ENCODE results near the gene RILPL2. TPM values are rescaled to one million over a fixed set of nuclear protein-coding genes. Genes with fewer than 3 reads are reported as not detected.

Gene RILPL2
- polyA plus RNA-seq, 3 donors, result 19.3 to 25.1 (median 21.0) TPM

DNA sequence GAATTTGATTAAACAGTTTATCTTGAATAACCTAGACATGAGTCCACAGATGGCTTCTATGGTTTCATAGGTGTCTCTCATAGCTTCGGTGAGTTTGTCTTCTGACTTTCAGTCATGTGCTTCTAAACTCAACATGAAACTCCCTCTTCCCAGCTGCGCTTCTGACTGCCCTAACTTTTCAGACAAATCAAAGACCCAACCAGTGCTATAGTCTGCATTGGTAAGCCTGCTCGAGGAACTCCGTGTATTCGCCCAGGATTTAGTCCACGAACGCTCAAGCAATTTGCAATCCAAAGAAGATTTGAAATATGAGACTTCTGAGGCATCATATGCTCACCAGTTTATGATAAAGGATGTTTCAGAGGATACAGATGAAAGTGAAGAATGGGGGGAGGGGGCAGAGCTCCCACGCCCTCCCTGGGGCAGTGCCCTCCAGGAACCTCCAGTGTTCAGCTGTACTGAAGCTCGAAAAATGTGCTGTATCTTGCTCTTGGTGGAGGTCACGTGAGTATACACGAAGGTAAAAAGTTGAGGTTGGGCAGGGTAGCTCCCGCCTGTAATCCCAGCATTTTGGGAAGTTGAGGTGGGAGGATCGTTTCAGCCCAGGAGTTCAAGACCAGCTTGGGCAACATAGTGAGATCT is 5.2 kb upstream of the RILPL2 start:
- H3K9me3 ChIP-seq (replicated peaks in 1 of 2; ENCODE audit: control insufficient read depth in 1 of 2, insufficient read depth in 1 of 2, low read length in 2 of 2), result no peaks in the 10 kb centered on the region
- no peaks in the 10 kb centered on the region for H3K9me3 Mint-ChIP-seq
- peaks cover 0 to 3% of the 10 kb centered on the region in 2 donors for H3K36me3 Mint-ChIP-seq
- H3K27me3 ChIP-seq (ENCODE audit: control insufficient read depth in 2 of 2, insufficient read depth in 2 of 2, low read length in 2 of 2), result no peaks in the 10 kb centered on the region
- TF ChIP-seq, protein P1, sequence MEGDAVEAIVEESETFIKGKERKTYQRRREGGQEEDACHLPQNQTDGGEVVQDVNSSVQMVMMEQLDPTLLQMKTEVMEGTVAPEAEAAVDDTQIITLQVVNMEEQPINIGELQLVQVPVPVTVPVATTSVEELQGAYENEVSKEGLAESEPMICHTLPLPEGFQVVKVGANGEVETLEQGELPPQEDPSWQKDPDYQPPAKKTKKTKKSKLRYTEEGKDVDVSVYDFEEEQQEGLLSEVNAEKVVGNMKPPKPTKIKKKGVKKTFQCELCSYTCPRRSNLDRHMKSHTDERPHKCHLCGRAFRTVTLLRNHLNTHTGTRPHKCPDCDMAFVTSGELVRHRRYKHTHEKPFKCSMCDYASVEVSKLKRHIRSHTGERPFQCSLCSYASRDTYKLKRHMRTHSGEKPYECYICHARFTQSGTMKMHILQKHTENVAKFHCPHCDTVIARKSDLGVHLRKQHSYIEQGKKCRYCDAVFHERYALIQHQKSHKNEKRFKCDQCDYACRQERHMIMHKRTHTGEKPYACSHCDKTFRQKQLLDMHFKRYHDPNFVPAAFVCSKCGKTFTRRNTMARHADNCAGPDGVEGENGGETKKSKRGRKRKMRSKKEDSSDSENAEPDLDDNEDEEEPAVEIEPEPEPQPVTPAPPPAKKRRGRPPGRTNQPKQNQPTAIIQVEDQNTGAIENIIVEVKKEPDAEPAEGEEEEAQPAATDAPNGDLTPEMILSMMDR (IDR thresholded peaks at IDR 0.05), result no peak
- H3K4me3 ChIP-seq (replicated peaks in 1 of 3; ENCODE audit: low read depth in 2 of 3, low read length in 3 of 3), result no peak overlapping the region
- H2AFZ ChIP-seq (ENCODE audit: insufficient read depth, low read depth, low read length, poor library complexity, severe bottlenecking), result no peak overlapping the region
- H3K4me1 ChIP-seq (ENCODE audit: control insufficient read depth in 1 of 2, insufficient read depth in 2 of 2, low read length in 2 of 2), result peaks cover 63% of the 10 kb centered on the region in 2 donors
- H3K27ac Mint-ChIP-seq, result peak overlapping the region; percentile 17 to 92 (median 73)
- no peak for DNase-seq
- H3K27me3 Mint-ChIP-seq (ENCODE audit: low read depth in 3 of 3), result peaks cover 0 to 2% (median 0%) of the 10 kb centered on the region in 3 donors
- no peak overlapping the region for H3K27ac ChIP-seq (ENCODE audit: low read depth in 1 of 2, low read length in 2 of 2)
- H3K9ac ChIP-seq (ENCODE audit: insufficient read depth, low read length, poor library complexity, severe bottlenecking), result no peak overlapping the region
- no peak overlapping the region for H3K4me2 ChIP-seq (replicated peaks; ENCODE audit: extremely low read depth, low read length, poor library complexity, severe bottlenecking)
- H3K79me2 ChIP-seq (ENCODE audit: insufficient read depth, low read length), result peaks cover 16% of the 10 kb centered on the region
- H4K20me1 ChIP-seq (ENCODE audit: insufficient read depth, low read length), result no peaks in the 10 kb centered on the region
- H3K4me3 Mint-ChIP-seq, result no peak overlapping the region
- WGBS (ENCODE audit: insufficient coverage), result 69% methylated on average over 12 of the region's 13 CpGs
- intact Hi-C loops (cut with micrococcal nuclease), result no loop called here
- H3K4me1 Mint-ChIP-seq, result peaks cover 68% of the 10 kb centered on the region
- no peaks in the 10 kb centered on the region for H3K36me3 ChIP-seq (replicated peaks in 1 of 2; ENCODE audit: control insufficient read depth in 1 of 2, insufficient read depth in 2 of 2, low read length in 2 of 2)

DNA sequence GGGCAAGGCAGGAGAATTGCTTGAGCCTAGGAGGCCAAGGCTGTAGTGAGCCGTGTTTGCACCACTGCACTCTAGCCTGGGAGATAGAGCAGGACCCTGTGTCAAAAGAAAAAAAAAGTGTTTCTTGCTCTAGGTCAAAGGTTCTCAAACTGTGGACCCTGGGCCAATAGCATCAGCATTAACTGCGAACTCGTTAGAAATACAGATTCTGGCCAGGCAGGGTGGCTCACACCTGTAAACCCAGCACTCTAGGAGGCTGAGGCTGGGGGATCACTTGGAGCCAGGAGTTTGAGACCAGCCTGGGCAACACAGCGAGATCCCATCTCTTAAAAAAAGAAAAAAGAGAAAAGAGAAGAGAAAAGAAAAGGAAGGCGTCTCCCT is 858 bp downstream of the RILPL2 start:
- Mint-ChIP-seq H3K27me3 (ENCODE audit: low read depth in 3 of 3) (no peaks in the 10 kb centered on the region), H3K27ac (peak overlapping the region; percentile 98 to 100 (median 99)), H3K36me3 (peaks cover 15 to 30% of the 10 kb centered on the region in 2 donors), H3K4me1 (peaks cover 61% of the 10 kb centered on the region), H3K4me3 (peak overlapping the region; percentile 98 to 99), H3K9me3 (peaks cover 0 to 2% (median 0%) of the 10 kb centered on the region in 7 donors)
- no peak for DNase-seq
- TF ChIP-seq, protein P1 (IDR thresholded peaks at IDR 0.05), result no peak
- Histone ChIP-seq H3K27ac (ENCODE audit: low read depth in 1 of 2, low read length in 2 of 2) (peak overlapping the region; percentile 96 to 97), H2AFZ (ENCODE audit: insufficient read depth, low read depth, low read length, poor library complexity, severe bottlenecking) (no peak overlapping the region), H4K20me1 (ENCODE audit: insufficient read depth, low read length) (peaks cover 57% of the 10 kb centered on the region), H3K36me3 (replicated peaks in 1 of 2; ENCODE audit: control insufficient read depth in 1 of 2, insufficient read depth in 2 of 2, low read length in 2 of 2) (peaks cover 6 to 8% of the 10 kb centered on the region in 2 donors), H3K27me3 (ENCODE audit: control insufficient read depth in 2 of 2, insufficient read depth in 2 of 2, low read length in 2 of 2) (no peaks in the 10 kb centered on the region), H3K4me1 (ENCODE audit: control insufficient read depth in 1 of 2, insufficient read depth in 2 of 2, low read length in 2 of 2) (peaks cover 56 to 58% of the 10 kb centered on the region in 2 donors), H3K79me2 (ENCODE audit: insufficient read depth, low read length) (peaks cover 70% of the 10 kb centered on the region), H3K4me2 (replicated peaks; ENCODE audit: extremely low read depth, low read length, poor library complexity, severe bottlenecking) (peak overlapping the region; percentile 70), H3K9me3 (replicated peaks in 1 of 2; ENCODE audit: control insufficient read depth in 1 of 2, insufficient read depth in 1 of 2, low read length in 2 of 2) (no peaks in the 10 kb centered on the region), H3K9ac (ENCODE audit: insufficient read depth, low read length, poor library complexity, severe bottlenecking) (peak overlapping the region; percentile 96), H3K4me3 (replicated peaks in 1 of 3; ENCODE audit: low read depth in 2 of 3, low read length in 3 of 3) (peak overlapping the region; percentile 72 to 98 (median 93))
- 27% methylated on average over 3 of the region's 5 CpGs for WGBS (ENCODE audit: insufficient coverage)
- intact Hi-C loops (cut with micrococcal nuclease), result no loop called here

All from CD14-positive monocyte (primary cell).